GM12801 (cell line): ENCODE results near the gene SYNGR1.

Source experiments
- TF ChIP-seq, protein P1 (sequence below): IDR thresholded peaks from one replicate; pipeline ENCODE4 v1.5.1; 2011; ENCODE audit warnings: control low read depth; ENCODE audit not compliant: insufficient read length; ENCODE audit errors: extremely low read depth

SYNGR1 gene

DNA sequence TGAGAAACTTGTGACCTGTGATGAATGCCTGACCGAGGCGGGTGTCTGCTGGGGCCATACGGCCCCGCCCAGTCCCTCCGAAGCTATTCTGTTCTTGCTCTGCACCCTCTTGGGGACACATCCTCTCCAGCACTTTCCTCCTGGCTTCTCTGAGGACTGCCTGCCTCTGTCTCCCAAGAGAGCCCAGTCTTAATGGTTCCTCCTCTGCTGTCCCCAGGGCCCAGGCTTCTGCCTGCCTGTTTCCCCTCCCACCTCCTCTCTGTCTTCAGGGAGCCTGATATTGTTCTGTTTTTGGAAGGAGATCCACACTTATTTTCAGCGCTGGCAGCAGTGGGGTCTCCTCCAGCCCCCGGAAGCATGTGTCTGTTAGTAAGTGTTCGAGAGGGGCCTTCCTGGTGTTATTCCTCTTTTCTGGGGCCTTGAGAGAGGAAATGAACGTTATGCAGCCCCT lies 18.7 kb downstream of the SYNGR1 start:
- TF ChIP-seq, protein P1, sequence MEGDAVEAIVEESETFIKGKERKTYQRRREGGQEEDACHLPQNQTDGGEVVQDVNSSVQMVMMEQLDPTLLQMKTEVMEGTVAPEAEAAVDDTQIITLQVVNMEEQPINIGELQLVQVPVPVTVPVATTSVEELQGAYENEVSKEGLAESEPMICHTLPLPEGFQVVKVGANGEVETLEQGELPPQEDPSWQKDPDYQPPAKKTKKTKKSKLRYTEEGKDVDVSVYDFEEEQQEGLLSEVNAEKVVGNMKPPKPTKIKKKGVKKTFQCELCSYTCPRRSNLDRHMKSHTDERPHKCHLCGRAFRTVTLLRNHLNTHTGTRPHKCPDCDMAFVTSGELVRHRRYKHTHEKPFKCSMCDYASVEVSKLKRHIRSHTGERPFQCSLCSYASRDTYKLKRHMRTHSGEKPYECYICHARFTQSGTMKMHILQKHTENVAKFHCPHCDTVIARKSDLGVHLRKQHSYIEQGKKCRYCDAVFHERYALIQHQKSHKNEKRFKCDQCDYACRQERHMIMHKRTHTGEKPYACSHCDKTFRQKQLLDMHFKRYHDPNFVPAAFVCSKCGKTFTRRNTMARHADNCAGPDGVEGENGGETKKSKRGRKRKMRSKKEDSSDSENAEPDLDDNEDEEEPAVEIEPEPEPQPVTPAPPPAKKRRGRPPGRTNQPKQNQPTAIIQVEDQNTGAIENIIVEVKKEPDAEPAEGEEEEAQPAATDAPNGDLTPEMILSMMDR: no peak

DNA sequence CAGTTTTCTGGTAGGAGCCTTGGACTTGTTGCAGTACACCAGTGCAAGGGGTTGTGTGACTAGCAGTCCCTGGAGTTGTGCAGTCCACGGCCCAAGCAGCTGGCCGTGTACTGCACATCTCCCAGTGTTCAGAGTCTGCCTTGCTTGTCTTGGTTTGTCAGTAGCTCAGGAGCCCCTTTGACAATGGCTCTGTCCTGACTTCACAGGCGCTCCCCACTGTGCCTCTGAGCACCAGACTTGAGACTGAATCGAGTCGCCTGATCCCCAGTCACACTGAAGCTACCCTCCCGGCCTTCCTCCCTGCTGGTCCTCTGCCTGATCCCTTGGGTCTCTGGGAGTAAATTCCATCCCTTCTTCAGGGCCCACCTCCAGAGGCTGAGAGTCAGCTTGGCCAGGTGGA lies 19.4 kb downstream of the SYNGR1 start:
- TF ChIP-seq, protein P1: no peak

DNA sequence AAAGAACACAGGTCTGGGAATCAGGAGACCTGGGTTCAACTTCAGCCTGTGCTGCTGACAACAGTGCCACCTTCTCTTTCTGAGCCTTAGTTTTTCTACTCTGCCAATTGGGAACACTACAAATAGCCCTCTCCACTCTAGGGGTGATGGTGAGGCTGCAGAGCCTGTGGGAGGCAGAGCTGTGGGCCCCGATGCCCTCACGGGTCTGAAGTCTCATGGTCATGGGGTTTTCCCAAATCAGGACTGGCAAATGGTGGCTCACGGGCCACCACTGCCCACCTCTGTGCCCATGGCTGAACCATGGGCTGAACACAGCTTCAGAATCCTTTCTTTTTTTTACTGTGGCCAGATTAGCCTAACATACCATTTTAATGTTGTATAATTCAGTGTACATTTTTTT lies 19.8 kb downstream of the SYNGR1 start:
- TF ChIP-seq, protein P1: no peak

DNA sequence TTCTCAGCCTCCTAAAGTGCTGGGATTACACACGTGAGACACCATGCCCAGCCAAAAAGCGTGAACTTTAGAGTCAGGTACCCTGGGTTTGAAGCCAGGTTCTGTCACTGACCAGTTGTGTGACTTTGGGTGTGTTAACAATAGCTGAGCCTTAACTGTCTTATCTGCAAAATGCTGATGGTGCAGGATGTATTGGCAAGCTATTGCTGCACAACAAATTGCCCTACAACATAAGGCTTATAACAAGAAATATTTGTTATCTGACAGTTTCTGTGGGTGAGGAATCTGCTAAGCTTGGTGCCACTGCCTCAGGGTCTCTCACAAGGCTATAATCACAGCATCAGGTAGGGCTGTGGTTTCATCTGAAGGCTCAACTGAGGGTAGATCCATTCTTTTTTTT lies 21.9 kb downstream of the SYNGR1 start:
- TF ChIP-seq, protein P1: no peak

DNA sequence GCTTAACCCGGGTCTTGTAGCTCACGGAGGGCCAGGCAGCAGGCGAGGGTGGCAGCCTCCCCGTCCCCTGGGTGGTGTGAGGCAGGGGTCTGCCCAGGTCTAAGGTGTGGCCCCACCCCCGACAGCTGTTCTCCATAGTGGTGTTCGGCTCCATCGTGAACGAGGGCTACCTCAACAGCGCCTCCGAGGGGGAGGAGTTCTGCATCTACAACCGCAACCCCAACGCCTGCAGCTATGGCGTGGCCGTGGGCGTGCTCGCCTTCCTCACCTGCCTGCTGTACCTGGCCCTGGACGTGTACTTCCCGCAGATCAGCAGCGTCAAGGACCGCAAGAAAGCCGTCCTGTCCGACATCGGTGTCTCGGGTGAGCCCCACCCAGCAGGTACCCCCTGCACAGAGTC lies 24.4 kb downstream of the SYNGR1 start:
- TF ChIP-seq, protein P1: no peak

DNA sequence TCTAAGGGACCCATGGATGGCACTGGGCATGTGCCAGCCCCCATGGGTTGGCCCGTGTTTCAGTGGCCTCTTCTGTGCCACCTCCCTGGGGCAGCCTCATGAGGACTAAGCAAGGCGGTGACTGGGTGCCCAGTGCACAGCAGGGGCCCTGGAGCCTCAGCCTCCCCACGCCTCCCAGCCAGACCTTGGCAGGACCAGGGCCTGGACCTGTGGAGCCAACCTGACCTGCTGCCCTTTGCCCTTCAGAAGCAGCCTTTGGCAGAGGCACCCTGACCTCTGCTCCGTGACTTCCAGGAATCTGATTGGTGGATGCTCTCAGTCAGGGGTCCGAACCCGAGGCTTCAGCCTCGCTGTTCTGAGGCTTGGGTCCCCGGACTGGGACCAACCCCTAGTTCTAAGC lies 25.0 kb downstream of the SYNGR1 start:
- TF ChIP-seq, protein P1: no peak

DNA sequence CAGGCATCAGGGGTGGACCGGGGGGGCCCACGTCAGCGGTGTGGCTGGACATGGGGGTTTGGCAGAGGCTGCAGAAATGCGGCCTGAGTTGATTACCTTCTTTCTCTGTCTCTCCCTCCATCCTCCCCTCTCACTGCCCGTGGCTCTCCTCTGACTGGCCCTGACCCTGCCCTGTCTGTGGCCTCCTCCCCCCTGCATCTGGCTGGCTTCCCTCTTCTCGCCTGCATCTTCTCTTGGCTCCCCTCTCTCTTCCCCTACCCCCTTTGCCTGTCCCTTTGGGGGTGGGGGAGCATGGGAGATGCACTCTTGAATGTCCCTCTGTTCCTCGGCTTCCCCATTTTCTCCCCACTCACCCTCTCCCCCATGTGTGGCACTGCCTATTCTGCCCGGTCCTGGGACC lies 25.9 kb downstream of the SYNGR1 start:
- TF ChIP-seq, protein P1: no peak
